Panc1 (cell line): ENCODE results near the gene IFTAP. TPM values are rescaled to one million over a fixed set of nuclear protein-coding genes. Genes with fewer than 3 reads are reported as not detected.

Experiments
- ATAC-seq: fragments of 200-7000 bp; cut with Tn5 transposase; 2 replicates; pipeline ENCODE4 v1.9.1; 2020; ENCODE audit warnings: mild to moderate bottlenecking, moderate library complexity
- BruUV-seq: library from RNA; stranded (reverse); fragments of 400-500 nt; replicated peaks from 2 replicates; lab custom pipeline; 2021; lab: Mats Ljungman, UMichigan
- CTCF ChIA-PET: fragments of 300-600 bp; sonication (Branson Sonifier 250); formaldehyde crosslinking; loops from one replicate; lab custom pipeline; 2022; ENCODE audit warnings: antibody characterized with exemption; lab: Charles Lee
- POLR2A ChIA-PET: fragments of 300-600 bp; sonication (Branson Sonifier 250); formaldehyde crosslinking; loops from one replicate; lab custom pipeline; 2022; ENCODE audit warnings: antibody characterized with exemption; lab: Charles Lee
- DNase-seq: peaks from one replicate; pipeline ENCODE4 v3.0.0-alpha.2; 2010; ENCODE audit warnings: low read depth, low spot score
- H3K27ac ChIP-seq: 2 replicates; pipeline ENCODE4 v1.5.1; 2011; ENCODE audit warnings: mild to moderate bottlenecking, low read length, inconsistent platforms
- H3K27me3 ChIP-seq: fragments of 200-500 bp; sonication (Bioruptor generic); 2 replicates; pipeline ENCODE4 v1.6.0; 2014; ENCODE audit warnings: low read length, inconsistent platforms; ENCODE audit not compliant: control insufficient read depth, insufficient read depth
- H3K36me3 ChIP-seq: fragments of 200-500 bp; sonication (Bioruptor generic); 2 replicates; pipeline ENCODE4 v1.5.1; 2014; ENCODE audit warnings: inconsistent platforms, mild to moderate bottlenecking, low read length, moderate library complexity; ENCODE audit not compliant: control insufficient read depth, insufficient read depth
- H3K4me1 ChIP-seq: 2 replicates; pipeline ENCODE4 v1.5.1; 2011; ENCODE audit warnings: inconsistent platforms, mild to moderate bottlenecking, low read length, moderate library complexity; ENCODE audit not compliant: control insufficient read depth, insufficient read depth
- H3K4me3 ChIP-seq, 2 experiments: 2 replicates each; pipeline ENCODE4 v1.5.1; 2011 to 2012; ENCODE audit warnings: low read depth in 2 of 2, low read length in 2 of 2, mild to moderate bottlenecking in 2 of 2, inconsistent platforms in 1 of 2, moderate library complexity in 1 of 2
- H3K9me3 ChIP-seq: fragments of 200-500 bp; sonication (Bioruptor generic); 2 replicates; pipeline ENCODE4 v1.5.1; 2014; ENCODE audit warnings: low read depth, mild to moderate bottlenecking, inconsistent platforms, low read length, moderate library complexity; ENCODE audit not compliant: control insufficient read depth, insufficient read depth
- POLR2AphosphoS5 ChIP-seq: IDR thresholded peaks from 2 replicates; pipeline ENCODE4 v1.6.1; 2012; ENCODE audit warnings: mild to moderate bottlenecking, low read depth, low read length, moderate library complexity
- SIN3A ChIP-seq: IDR thresholded peaks from 2 replicates; pipeline ENCODE4 v1.6.1; 2012; ENCODE audit warnings: low read depth, mild to moderate bottlenecking, low read length, moderate library complexity, borderline replicate concordance; ENCODE audit not compliant: insufficient read depth
- TCF7L2 ChIP-seq: IDR thresholded peaks from 2 replicates; pipeline ENCODE4 v1.6.1; 2011; ENCODE audit warnings: mild to moderate bottlenecking, low read depth, low read length, inconsistent platforms
- in situ Hi-C: cut with HindIII; loops from 2 replicates; pipeline ENCODE4 v1.10.0; 2016; ENCODE audit warnings: low sequenced_read_pairs, low pct_unique_long_range_greater_than_20kb
- intact Hi-C: fragments of 100-400 bp; cut with micrococcal nuclease; formaldehyde crosslinking; loops from one replicate; pipeline ENCODE4 v1.10.0; 2022; ENCODE audit not compliant: unreplicated experiment
- total RNA-seq: library from RNA; stranded (reverse); gene quantifications from one replicate; pipeline ENCODE4 v1.2.1, GENCODE V29; 2021; ENCODE audit not compliant: unreplicated experiment
- TF ChIP-seq, protein P1 (sequence below): fragments of 450-650 bp; IDR thresholded peaks from 2 replicates; pipeline ENCODE4 v1.5.1; 2017; ENCODE audit warnings: mild to moderate bottlenecking
- TF ChIP-seq, protein P2 (sequence below), 2 experiments: IDR thresholded peaks; 2 replicates each; pipeline ENCODE4 v1.6.1; 2011 to 2012; ENCODE audit warnings: low read depth in 2 of 2, control low read depth in 1 of 2, low read length in 1 of 2, mild to moderate bottlenecking in 1 of 2, moderate library complexity in 1 of 2; ENCODE audit not compliant: insufficient read depth in 1 of 2

Gene IFTAP
- total RNA-seq, 1 experiment from 2014 or later = 18.2 TPM

DNA sequence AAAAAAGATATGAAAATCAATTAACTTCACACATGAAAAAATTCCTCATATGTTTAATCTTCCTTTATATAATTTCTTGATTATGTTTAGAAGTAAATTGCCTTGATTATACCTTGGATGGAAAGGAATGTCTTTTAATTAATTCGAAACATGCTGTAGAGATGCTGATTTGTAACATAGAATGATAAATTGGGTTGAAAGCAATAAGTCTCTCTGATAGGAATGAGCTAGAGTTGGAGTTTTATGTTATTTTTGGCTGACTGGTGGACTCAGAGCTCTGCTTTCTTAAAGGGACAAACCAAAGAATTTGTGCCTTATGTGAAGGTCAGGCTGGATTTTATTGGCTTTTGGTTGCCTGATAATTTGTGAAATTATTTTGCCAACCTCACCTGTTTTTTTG is 98.4 kb downstream of the IFTAP start:
- no peaks in the 10 kb centered on the region for H3K4me1 ChIP-seq
- no peak overlapping the region for H3K27ac ChIP-seq
- ChIA-PET POLR2A (interaction anchor here (0.6 kb wide), 1 partner anchor 52 kb away, joined by 3 read pairs; no protein-coding TSS in a partner anchor), CTCF (no interaction called here)
- no peaks in the 10 kb centered on the region for H3K36me3 ChIP-seq
- ATAC-seq (no peak), DNase-seq (no peak)
- H3K9me3 ChIP-seq = no peaks in the 10 kb centered on the region
- TF ChIP-seq, protein P1, sequence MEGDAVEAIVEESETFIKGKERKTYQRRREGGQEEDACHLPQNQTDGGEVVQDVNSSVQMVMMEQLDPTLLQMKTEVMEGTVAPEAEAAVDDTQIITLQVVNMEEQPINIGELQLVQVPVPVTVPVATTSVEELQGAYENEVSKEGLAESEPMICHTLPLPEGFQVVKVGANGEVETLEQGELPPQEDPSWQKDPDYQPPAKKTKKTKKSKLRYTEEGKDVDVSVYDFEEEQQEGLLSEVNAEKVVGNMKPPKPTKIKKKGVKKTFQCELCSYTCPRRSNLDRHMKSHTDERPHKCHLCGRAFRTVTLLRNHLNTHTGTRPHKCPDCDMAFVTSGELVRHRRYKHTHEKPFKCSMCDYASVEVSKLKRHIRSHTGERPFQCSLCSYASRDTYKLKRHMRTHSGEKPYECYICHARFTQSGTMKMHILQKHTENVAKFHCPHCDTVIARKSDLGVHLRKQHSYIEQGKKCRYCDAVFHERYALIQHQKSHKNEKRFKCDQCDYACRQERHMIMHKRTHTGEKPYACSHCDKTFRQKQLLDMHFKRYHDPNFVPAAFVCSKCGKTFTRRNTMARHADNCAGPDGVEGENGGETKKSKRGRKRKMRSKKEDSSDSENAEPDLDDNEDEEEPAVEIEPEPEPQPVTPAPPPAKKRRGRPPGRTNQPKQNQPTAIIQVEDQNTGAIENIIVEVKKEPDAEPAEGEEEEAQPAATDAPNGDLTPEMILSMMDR = no peak
- TF ChIP-seq POLR2AphosphoS5 (no peak), SIN3A (no peak), TCF7L2 (no peak)
- TF ChIP-seq, protein P2, sequence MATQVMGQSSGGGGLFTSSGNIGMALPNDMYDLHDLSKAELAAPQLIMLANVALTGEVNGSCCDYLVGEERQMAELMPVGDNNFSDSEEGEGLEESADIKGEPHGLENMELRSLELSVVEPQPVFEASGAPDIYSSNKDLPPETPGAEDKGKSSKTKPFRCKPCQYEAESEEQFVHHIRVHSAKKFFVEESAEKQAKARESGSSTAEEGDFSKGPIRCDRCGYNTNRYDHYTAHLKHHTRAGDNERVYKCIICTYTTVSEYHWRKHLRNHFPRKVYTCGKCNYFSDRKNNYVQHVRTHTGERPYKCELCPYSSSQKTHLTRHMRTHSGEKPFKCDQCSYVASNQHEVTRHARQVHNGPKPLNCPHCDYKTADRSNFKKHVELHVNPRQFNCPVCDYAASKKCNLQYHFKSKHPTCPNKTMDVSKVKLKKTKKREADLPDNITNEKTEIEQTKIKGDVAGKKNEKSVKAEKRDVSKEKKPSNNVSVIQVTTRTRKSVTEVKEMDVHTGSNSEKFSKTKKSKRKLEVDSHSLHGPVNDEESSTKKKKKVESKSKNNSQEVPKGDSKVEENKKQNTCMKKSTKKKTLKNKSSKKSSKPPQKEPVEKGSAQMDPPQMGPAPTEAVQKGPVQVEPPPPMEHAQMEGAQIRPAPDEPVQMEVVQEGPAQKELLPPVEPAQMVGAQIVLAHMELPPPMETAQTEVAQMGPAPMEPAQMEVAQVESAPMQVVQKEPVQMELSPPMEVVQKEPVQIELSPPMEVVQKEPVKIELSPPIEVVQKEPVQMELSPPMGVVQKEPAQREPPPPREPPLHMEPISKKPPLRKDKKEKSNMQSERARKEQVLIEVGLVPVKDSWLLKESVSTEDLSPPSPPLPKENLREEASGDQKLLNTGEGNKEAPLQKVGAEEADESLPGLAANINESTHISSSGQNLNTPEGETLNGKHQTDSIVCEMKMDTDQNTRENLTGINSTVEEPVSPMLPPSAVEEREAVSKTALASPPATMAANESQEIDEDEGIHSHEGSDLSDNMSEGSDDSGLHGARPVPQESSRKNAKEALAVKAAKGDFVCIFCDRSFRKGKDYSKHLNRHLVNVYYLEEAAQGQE (IDR thresholded peaks at IDR 0.05; ENCODE audit: insufficient read depth in 1 of 2, low read depth in 2 of 2, low read length in 1 of 2) = no peak
- in situ Hi-C loops (no loop called here), intact Hi-C loops (no loop called here)
- BruUV-seq = no TSS peak
- no peak overlapping the region for H3K4me3 ChIP-seq
- 0 out of 2 replicates have a peak, but pooled peaks cover 4% of the 10 kb centered on the region for H3K27me3 ChIP-seq

DNA sequence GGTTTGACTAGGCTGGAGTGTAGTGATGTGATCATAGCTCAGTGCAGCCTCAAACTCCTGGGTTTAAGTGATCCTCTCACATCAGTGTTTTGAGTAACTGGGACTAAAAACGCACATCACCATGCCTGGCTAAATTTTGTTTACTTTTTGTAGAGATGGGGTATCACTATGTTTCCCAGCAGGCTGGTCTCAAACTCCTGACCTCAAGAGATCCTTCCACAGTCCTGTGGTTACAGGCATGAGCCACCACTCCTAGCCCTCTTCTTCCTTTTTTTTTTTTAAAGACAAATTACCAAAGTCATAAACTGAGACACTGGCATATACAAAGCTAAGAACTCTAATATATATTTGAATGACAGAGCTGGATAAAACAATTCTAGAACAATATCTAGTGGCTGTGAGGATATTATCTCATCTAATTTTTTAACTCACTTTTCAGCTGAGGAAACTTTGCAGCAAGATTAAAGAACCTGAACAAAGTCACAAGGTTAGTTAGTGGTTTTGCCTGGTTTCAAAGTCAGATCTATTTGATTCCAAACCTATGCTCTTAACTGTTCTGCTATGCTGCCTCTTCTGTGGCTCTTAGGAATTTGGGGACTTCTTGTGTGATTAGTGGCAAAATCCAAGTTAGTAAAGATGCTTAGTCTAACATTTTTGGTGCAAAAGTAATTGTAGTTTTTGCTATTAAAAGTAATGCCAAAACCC is 99.0 kb downstream of the IFTAP start:
- TF ChIP-seq TCF7L2 = no peak
- TF ChIP-seq, protein P1 = no peak
- TF ChIP-seq POLR2AphosphoS5 = no peak
- TF ChIP-seq, protein P2 (IDR thresholded peaks at IDR 0.05; ENCODE audit: insufficient read depth in 1 of 2, low read depth in 2 of 2, low read length in 1 of 2) = no peak
- TF ChIP-seq SIN3A = no peak
- in situ Hi-C loops = no loop called here
- intact Hi-C loops = no loop called here
- H3K27me3 ChIP-seq = 0 out of 2 replicates have a peak, but pooled peaks cover 4% of the 10 kb centered on the region
- ATAC-seq (no peak), DNase-seq (no peak)
- H3K9me3 ChIP-seq = no peaks in the 10 kb centered on the region
- no peak overlapping the region for H3K27ac ChIP-seq
- BruUV-seq = no TSS peak
- ChIA-PET POLR2A (interaction anchor here (0.6 kb wide), 1 partner anchor 52 kb away, joined by 3 read pairs; no protein-coding TSS in a partner anchor), CTCF (no interaction called here)
- no peaks in the 10 kb centered on the region for H3K4me1 ChIP-seq
- H3K36me3 ChIP-seq = no peaks in the 10 kb centered on the region
- H3K4me3 ChIP-seq = no peak overlapping the region
